Measurements from ENCODE around the gene KCNAB1. TPM values are rescaled to one million over a fixed set of nuclear protein-coding genes. Genes with fewer than 3 reads are reported as not detected.

KCNAB1 gene
- polyA plus RNA-seq, 1 donor (not counting 4 experiments of a cell fraction or from before 2014, with no cell fraction given), result 0.03 TPM

- Histone ChIP-seq H3K4me2 (ENCODE audit: control insufficient read depth, extremely low read depth, insufficient read depth, low read depth, low read length) (no peak overlapping the region), H3K9ac (ENCODE audit: control insufficient read depth, extremely low read depth, insufficient read depth, low read length) (no peak overlapping the region), H3K79me2 (ENCODE audit: control insufficient read depth, insufficient read depth, low read length) (no peaks in the 10 kb centered on the region), H3K9me3 (ENCODE audit: control insufficient read depth, low read depth, low read length) (no peaks in the 10 kb centered on the region), H3K9me1 (ENCODE audit: control insufficient read depth, extremely low read depth, insufficient read depth, low read length) (no peaks in the 10 kb centered on the region), H3K4me1 (ENCODE audit: control insufficient read depth, extremely low read depth, insufficient read depth, low read length) (no peaks in the 10 kb centered on the region), H3K27ac (ENCODE audit: control insufficient read depth, insufficient read depth, low read length) (no peak overlapping the region), H2AFZ (ENCODE audit: control insufficient read depth, low read length) (no peak overlapping the region), H4K20me1 (ENCODE audit: control insufficient read depth, extremely low read depth, insufficient read depth, low read length) (no peaks in the 10 kb centered on the region), H3K27me3 (ENCODE audit: control insufficient read depth, extremely low read depth, insufficient read depth, low read length) (peaks cover 6% of the 10 kb centered on the region), H3K36me3 (ENCODE audit: control insufficient read depth in 2 of 2, extremely low read depth in 1 of 2, insufficient read depth in 2 of 2, low read length in 2 of 2) (no peaks in the 10 kb centered on the region), H3K4me3 (ENCODE audit: control insufficient read depth in 2 of 3, extremely low read depth in 1 of 3, insufficient read depth in 2 of 3, low read depth in 1 of 3, low read length in 3 of 3) (no peak overlapping the region)
- dilution Hi-C loops (cut with MboI; ENCODE audit: extremely low pct_ligation_motif_present, low sequenced_read_pairs), result no loop called here
- no peak for DNase-seq (ENCODE audit: low read depth, low spot score)
- no peak for FAIRE-seq
- TF ChIP-seq, protein P1, sequence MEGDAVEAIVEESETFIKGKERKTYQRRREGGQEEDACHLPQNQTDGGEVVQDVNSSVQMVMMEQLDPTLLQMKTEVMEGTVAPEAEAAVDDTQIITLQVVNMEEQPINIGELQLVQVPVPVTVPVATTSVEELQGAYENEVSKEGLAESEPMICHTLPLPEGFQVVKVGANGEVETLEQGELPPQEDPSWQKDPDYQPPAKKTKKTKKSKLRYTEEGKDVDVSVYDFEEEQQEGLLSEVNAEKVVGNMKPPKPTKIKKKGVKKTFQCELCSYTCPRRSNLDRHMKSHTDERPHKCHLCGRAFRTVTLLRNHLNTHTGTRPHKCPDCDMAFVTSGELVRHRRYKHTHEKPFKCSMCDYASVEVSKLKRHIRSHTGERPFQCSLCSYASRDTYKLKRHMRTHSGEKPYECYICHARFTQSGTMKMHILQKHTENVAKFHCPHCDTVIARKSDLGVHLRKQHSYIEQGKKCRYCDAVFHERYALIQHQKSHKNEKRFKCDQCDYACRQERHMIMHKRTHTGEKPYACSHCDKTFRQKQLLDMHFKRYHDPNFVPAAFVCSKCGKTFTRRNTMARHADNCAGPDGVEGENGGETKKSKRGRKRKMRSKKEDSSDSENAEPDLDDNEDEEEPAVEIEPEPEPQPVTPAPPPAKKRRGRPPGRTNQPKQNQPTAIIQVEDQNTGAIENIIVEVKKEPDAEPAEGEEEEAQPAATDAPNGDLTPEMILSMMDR (optimal IDR thresholded peaks at IDR 0.05 in 1 of 3, IDR thresholded peaks at IDR 0.05 in 1 of 3, conservative IDR thresholded peaks at IDR 0.05 in 1 of 3; ENCODE audit: extremely low read depth in 1 of 3, insufficient read depth in 2 of 3, low read length in 3 of 3), result peak in 1 of 3 experiments; percentile 3
- no peak for TF ChIP-seq EZH2 (IDR thresholded peaks at IDR 0.05; ENCODE audit: low read length)
Observed at GRCh38 chr3:156106721-156107373, 13.5 kb upstream of the KCNAB1 start.

GRCh38 chr3:156107504-156107903, 12.9 kb upstream of the KCNAB1 start:
- Histone ChIP-seq H3K4me3 (ENCODE audit: control insufficient read depth in 2 of 3, extremely low read depth in 1 of 3, insufficient read depth in 2 of 3, low read depth in 1 of 3, low read length in 3 of 3) (no peak overlapping the region), H3K4me2 (ENCODE audit: control insufficient read depth, extremely low read depth, insufficient read depth, low read depth, low read length) (no peak overlapping the region), H3K36me3 (ENCODE audit: control insufficient read depth in 2 of 2, extremely low read depth in 1 of 2, insufficient read depth in 2 of 2, low read length in 2 of 2) (no peaks in the 10 kb centered on the region), H2AFZ (ENCODE audit: control insufficient read depth, low read length) (no peak overlapping the region), H3K27me3 (ENCODE audit: control insufficient read depth, extremely low read depth, insufficient read depth, low read length) (peaks cover 6% of the 10 kb centered on the region), H3K4me1 (ENCODE audit: control insufficient read depth, extremely low read depth, insufficient read depth, low read length) (no peaks in the 10 kb centered on the region), H3K79me2 (ENCODE audit: control insufficient read depth, insufficient read depth, low read length) (no peaks in the 10 kb centered on the region), H3K27ac (ENCODE audit: control insufficient read depth, insufficient read depth, low read length) (no peak overlapping the region), H4K20me1 (ENCODE audit: control insufficient read depth, extremely low read depth, insufficient read depth, low read length) (no peaks in the 10 kb centered on the region), H3K9ac (ENCODE audit: control insufficient read depth, extremely low read depth, insufficient read depth, low read length) (no peak overlapping the region), H3K9me3 (ENCODE audit: control insufficient read depth, low read depth, low read length) (no peaks in the 10 kb centered on the region), H3K9me1 (ENCODE audit: control insufficient read depth, extremely low read depth, insufficient read depth, low read length) (no peaks in the 10 kb centered on the region)
- no peak for TF ChIP-seq EZH2 (IDR thresholded peaks at IDR 0.05; ENCODE audit: low read length)
- TF ChIP-seq, protein P1 (optimal IDR thresholded peaks at IDR 0.05 in 1 of 3, IDR thresholded peaks at IDR 0.05 in 1 of 3, conservative IDR thresholded peaks at IDR 0.05 in 1 of 3; ENCODE audit: extremely low read depth in 1 of 3, insufficient read depth in 2 of 3, low read length in 3 of 3), result no peak
- DNase-seq (ENCODE audit: low read depth, low spot score) (no peak), FAIRE-seq (no peak)
- dilution Hi-C loops (cut with MboI; ENCODE audit: extremely low pct_ligation_motif_present, low sequenced_read_pairs), result no loop called here

Data from keratinocyte (primary cell).